Inferior parietal cortex (tissue), 1 donor: ENCODE data around the gene ROGDI.

Experiments used
- DNase-seq: peaks from one replicate; pipeline ENCODE4 v3.0.0-alpha.2; 2016; ENCODE audit errors: extremely low spot score

ROGDI gene

DNA sequence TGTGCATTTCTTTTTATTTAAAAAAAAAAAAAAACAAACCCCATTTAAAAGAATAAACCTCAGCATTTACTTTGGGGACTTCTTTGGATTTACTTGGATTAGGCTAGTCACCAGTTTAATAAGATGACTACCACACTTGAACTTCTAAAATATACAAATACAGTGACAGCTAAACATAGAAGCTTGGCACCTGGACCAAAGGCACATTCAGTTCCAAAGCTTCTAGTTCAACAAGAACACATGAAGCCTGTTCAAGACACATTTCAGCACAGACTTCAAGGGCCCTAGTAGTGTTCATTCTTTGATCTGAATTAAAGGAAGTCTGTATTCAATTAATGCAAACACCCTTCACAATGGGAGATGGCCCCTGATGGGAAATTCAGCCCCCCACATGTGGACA lies 11.6 kb upstream of the ROGDI start:
- no peak for DNase-seq

DNA sequence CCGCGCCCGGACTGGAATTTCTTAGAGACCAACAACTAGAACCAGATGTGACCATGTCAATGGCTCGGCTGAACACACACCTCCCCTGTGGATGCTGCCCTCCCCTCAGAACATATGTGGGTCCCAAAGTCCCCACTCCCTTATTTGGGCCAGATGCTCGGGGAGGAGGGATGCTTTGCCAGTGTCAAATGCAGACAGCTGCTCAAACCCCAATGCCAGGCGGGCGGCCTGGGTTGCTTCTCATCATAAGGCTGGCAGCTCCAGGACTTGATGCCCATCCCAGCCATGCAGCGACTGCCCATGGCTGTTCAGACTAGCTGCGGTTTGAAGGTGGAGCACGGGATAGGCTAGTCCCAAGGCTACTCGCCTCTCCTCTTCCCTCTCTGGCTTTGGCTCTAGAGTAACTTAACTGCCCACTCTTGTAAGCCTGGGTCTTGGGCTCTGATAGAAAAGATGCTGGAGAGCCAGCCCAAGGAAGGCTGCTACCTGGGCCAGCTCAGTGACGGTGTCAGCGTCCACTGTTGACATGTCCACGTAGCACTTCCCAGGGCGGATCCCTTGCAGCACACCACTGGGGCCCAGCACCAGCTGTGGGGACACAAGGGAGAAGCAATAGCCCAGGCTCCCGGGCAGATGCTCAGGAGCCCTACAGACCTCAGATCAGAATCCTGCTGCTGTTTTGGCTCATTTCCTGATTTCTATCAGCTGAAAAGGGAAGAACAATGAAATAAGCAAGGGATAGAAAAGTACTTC lies 11.0 kb upstream of the ROGDI start:
- DNase-seq, result no peak

DNA sequence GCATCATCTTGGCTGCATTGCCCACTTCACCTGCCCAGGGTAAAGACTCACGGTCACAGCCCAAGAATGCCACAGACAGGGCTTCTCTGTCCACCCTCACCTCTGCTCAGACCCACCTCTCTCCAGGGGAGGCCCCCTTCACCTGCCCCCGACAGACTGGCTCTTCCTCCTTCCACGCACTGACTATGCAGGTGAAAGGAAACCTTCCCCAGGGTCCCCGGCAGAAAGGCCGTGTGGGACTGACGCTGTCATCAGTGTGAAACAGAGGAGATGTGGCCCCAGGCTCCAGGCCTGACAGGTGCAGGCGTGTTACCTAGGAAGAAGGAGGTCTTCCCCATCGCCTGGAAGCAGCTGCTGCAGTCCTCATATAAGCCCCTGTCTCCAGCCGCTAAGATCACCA lies 9.3 kb upstream of the ROGDI start:
- DNase-seq, result no peak

DNA sequence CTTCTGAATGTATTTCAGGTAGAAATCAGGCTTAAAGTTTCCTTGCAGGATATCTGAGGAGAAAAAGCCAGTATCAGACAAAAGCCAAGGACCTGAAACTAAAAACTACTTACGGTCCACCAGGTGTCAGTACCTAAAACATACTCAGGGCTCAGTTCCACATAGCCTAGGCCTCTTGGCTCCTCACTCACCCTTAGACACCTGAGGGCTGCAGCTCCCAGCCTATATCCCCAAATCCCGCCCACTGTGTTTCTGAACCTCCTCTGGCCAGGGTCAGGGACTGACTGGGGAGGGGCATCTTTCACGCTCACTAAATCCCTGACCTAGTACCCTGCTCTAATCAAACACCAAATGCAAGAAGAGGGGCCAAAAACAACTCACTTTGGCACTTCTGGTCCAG lies 8.8 kb upstream of the ROGDI start:
- DNase-seq, result no peak

DNA sequence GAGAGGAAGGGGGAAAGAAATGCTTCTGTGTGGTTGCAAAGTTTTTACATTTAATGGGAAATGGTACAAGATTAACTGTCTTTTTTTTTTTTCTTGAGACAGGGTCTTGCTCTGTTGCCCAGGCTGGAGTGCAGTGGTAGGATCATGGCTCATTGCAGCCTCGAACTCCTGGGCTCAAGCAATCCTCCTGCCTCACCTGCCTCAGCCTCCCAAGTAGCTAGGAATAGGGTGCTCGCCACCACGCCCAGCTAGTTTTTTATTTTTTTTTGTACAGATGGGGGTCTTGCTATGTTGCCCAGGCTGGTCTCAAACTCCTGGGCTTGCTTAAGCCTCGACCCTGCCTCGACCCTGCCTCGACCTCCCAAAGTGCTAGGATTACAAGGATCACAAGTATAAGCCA lies 3.8 kb upstream of the ROGDI start:
- no peak for DNase-seq

DNA sequence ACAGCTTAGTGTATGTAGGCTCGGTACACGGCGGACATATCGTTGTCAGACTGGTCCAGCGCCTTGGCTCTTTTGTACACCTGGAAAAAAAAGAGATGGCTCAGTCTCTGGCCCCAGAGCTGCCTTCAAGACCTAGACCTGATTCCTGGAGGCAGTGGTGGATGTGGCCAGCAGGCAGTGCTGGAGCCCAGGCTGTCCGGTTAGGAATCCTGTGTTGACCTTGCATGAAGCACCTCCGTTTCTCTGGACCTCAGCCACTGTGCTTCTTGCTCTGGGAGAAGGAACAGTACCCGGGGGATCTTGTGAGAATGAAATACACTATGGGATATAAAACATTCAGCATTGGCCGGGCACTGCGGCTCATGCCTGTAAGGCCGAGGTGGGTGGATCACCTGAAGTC lies 2.8 kb upstream of the ROGDI start:
- no peak for DNase-seq

DNA sequence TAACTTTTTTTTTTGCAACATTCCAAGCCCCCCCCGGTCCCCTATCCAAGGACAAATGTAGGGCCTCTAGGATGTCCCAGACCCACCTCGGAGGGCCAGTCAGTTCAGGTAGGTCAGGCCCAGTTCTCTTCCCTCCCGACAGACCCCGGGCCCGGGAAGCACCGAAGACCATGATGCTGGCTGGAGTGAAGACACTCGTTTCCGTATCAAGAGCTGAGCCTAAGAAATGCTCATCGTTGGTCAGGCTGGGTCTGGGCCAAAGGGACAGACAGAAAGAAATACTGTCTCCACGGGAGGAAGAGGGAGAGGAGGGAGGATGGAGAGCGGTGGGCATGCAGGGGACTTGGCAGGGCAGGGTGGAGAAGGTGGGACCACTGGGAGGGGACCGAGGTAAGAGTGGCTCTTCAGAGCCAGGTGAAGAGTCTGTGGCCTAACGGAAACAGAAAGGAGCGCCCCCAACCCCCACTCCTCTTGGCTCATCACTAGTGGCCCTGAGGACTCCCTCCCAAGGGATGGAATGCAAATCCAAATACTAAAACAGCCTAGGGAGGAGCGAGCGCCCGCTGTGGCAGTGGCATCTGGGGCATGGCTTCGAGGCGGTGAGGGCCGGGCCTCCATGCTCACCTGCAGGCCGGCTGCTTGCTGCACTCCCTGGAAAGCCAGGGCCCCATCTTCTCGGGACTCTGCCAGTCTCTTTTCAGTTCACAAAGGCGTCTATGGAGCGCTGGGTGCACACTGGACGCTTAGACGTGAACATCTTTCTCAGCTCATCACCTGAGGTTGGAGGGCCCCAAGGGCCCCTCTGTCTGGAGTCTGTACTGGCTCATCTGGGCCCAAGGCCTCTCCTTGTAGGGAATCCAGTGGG lies 1.7 kb upstream of the ROGDI start:
- DNase-seq, result no peak

DNA sequence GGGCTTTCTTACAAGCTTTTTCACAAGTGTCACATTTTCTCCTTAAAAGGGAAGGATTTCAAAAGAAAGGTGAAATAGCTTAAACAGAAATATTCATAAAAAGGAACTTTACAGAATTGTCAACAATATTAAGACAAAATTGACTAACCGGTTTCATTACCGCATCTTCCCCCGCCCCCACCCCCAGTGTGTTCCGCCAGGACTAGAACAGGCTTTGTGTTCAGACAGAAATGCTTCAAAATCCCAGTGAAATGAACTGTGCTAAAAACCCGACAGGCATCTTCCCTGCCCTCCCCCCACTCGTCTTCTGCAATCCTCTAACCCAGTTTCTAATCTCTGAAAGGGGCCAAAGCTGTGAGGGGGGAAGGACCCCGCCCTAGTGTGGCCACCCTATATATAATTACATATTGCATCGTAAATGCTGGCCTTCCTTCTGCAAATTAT lies 990 bp upstream of the ROGDI start:
- no peak for DNase-seq

DNA sequence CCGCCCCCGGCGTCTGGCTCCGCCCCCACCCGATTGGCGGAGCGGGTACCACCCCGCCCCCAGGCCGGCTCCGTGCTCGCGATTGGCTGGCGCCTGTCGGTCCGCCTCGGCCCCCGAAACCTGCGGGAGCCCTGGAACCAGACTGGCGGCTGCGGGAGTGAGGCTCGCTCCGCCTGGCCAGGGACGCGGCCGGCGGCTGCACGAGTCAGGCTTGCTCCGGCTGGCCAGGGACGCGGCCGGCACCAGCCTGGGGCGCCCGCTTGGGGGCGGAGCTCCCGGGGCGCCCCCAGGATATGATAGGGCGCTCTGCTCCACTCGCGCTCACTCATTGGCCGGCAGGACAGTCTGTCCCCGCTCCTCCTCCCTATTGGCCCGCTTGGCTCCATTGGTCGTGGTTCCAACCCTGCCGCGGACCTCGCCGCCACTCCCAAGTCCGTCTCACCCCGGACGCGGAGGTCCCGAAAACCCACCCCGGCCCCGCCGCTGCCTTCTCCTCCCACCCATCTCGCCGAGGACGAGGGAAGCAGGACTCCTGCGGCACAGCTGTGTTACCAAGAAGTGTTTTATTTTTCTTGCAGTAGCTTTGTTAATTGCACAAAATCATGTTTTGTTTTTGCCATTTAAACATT lies 340 bp upstream of the ROGDI start:
- peak; percentile 95 for DNase-seq

DNA sequence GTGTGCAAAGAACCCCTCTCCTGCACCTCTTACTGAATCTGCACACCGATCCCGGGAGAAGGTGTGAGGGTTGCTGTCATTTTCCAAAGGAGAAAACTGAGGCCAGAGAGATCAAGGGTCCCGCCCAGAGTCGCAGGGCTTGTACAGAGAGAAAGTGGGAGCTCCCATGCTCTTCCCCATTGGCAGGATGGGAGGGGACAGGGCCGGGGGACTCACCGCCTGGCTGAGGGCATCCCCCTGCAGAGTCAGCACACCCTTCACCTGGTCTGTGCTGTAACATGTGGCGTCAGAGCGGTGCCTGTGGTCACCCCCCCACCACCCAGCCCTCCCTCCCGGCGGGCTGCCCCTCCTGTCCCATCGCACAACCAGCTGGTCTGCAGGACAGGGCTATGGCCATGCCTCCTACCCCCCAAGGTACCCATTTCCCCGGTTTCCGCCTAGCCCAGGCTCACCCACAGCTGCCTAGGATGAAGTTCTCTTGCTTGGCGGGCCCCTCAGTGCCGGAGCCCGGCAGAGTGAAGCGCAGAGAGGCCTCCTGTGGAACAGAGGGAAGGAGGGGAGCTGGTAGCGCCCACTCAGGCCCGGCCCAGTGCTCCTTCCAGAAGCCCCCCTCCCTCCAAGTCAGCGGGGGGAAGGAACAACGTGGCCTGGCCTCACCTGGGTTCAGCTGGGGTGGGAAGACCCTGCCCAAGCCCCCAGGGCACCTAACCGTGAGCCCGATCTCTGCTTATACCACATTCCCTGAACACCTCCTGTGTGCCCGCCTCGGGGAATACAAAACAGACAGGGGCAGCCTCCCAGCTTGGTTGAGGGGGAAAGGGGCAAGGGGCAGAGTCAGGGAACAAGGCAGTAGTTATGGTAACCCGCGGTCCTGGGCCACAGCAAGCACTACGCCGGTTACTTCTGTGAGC lies 1.1 kb downstream of the ROGDI start:
- DNase-seq, result no peak

DNA sequence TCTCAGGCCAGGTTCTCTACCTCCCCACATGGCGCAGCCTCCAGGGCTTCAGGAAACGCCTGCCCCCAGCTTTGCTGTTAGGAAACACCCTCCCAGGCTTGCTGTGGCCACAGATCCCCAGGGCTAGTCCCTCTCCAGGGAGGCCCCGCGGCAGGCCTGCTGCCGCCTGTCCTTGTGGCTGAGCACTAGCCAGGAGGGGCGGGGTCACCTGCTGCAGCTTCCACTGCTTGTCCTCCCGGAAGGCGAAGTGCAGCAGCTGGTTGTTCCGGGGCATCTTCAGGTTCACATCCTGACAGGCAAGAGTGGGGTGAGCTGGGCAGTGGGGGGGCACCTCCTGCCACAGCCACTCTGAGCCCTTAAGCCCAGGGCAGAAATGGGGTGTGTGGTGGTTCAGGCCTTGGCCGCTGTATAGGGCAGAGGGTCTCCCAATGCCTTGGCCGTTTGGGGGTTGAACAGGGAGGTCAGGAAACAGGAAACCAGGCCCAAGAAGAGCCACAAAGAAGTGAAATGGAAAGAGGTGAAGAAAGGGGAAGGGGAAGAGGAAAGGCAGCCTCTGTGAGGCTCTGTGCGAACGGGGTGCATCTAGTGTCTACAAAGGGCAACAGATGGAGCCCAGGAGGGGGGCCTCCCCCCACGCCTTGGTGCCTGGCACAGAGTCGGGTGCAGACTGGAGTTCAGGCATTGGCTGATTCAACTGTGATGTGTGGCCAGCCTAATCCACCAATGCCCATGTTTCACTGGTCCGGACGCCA lies 2.0 kb downstream of the ROGDI start:
- peak; percentile 74 for DNase-seq

DNA sequence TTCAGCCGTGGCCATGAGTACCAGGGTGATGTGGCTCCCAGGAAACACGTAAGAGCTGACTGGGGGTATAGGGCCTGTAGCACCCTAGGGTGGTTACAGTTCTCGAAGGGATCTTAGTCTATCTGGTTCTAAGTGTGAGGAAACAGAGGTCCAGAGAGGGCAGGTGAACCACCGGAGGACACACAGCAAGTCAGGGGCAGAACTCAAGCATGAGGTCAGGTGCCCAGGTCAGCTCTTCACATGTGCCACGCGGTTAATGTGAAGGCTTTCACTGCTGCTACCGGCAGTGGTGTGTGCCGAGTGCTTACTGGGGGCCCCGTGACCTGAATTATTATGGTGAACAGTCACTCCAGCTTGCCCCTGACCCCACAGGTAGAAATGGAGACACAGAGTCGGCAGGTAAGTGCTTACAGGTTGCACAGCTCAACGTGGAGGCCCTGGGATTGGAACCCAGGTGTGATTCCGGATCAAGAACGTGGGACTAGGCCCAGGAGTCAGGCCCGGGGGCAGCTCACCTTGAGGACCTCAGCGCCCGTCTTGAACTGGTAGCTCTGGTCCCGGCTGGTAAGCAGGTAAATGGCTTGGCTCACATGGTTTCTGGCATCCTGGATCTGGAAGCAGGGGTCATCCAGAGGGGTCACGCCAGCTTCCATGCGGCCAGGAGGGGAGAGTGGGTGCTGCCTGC lies 3.1 kb downstream of the ROGDI start:
- DNase-seq, result no peak

DNA sequence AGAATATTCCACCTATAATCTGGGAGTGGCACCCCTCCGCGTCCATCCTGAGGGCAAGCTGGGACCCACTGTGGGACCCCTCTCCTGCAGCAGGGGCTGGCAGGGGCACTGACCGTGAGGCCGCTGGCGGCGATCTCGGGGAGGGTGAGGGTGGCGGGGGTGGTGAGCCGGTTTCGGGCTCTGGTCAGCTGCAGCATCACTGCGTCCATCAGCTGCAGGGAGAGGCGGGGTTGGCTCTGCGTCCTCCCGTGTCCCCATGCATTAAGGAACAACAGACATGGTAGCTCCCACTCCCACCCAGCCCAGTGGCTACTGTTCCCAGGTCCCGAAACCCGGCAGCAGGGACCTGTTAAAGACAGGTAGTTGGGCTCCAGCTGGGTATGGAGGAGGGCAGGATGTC lies 4.0 kb downstream of the ROGDI start:
- DNase-seq, result no peak

DNA sequence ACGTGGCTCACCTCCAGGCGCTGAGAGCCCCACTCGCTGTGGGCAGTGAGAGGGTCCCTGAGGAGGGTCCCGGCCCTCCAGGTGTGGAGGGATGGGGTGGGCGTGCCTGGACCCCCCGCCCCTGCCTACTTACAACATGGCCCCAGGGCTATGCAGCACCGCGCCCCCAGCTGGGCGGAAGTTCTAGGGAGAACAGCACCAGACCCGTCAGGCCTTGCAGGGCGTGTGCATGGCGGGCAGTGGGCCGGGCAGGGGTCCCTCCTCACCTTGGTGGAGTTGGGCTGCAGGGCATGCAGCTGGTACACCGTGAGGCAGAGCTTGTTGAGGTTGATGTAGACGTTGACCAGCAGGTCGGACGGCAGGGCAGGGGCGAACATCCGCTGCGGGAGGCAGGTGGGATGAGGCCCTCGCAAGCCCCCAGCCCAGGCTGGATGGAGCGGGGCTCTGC lies 4.6 kb downstream of the ROGDI start:
- DNase-seq, result no peak

DNA sequence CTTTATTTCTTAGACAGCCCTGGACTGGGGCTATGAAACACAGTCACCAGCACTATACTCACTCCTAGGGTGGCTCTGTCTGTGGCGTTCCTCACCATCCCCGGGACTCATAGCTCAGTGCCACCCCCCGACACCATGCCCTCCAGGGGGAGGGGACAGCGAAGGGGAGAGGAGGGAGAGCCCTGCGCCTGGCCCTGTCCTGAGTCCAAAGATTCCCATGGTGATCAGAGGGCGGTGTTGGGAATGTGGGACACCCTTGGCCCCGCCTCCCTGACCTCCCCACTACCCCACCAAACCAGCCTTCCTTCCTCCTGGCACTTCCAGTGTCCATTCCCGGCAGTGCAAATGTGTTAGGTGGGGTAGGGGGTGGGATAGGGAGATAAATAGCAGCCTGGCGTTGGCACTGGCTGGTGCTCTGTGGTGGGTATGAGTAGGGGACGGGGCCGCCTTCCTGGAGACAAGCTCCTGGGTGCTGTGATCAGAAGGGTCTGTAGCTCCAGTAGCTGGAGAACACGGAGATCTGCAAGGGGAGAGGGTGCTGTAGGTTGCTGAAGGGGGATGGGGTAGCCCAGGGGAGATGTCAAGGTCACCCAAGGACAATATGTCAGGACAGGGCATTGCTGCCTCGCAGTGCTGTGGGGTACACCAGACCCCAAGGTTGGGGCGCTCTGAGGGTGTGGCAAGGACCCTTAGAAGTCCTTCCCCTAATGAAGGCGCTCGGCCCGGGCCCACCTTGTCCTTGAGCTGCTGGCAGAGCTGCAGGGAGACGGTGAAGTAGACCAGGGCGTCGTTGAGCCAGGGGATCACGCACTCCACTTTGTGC lies 5.2 kb downstream of the ROGDI start:
- DNase-seq, result no peak

DNA sequence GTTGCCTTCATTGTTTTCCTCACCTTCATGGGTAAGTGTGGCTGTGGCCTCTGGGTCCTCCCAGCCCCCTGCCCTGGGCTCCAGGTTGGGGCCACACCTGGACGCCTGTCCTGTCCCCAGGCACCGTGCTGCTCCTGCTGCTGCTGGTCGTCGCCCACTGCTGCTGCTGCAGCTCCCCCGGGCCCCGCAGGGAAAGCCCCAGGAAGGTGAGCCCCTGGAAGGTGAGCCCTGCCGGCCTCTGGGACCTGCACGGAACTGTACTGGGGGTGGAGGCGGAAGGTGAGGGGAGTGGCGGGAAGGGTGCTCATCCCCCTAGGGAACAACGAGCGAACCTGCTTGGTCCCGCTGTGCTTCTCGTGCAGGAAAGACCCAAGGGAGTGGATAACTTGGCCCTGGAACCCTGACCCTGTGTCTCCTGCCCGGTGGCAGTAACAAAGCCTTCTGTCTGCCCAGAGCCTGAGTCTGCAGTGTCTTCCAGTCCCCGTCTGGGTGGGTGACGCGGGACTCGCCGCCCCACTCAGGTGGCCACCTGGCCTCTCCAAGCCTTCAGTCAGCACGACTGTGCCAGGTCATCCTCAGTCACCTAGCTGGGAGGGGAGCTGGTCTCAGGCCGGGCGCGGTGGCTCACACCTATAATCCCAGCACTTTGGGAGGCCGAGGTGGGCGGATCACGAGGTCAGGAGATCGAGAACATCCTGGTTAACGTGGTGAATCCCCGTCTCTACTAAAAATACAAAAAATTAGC lies 6.4 kb downstream of the ROGDI start:
- no peak for DNase-seq

DNA sequence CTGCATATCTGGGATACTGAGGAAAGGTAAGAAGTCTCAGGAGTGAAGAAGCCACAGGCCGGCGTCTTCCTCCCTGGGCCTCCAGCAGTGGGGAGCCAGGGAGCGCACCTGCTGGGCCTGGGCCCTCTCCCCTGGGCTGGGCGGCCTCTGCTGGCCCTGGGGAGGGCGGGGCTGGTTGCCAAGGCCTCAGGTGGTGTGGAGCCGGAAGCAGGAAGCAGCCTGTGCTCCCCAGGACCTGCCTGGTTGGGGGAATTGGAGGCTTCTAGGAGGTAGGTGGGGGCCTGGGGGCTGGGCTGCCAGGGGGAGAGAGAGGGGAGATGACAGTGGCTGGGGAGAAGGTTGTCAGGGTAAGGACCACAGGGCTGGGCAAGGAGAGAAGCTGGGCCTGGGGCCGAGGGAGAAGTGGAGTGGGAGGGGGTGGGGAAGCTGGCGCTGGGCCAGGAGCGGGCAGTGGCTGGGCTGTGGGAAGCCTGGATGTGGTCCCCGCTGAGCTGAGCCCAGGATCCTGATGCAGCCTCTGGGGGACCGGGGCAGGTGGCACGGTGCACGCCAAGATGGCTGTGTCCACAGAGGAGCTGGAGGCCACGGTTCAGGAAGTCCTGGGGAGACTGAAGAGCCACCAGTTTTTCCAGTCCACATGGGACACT lies 7.1 kb downstream of the ROGDI start, which contains the start of gene SMIM22:
SMIM22 (plus strand) TSS at position 189 of the 647 bp plus-strand sequence; CDS start at position 555, 366 bp downstream.
- no peak for DNase-seq

DNA sequence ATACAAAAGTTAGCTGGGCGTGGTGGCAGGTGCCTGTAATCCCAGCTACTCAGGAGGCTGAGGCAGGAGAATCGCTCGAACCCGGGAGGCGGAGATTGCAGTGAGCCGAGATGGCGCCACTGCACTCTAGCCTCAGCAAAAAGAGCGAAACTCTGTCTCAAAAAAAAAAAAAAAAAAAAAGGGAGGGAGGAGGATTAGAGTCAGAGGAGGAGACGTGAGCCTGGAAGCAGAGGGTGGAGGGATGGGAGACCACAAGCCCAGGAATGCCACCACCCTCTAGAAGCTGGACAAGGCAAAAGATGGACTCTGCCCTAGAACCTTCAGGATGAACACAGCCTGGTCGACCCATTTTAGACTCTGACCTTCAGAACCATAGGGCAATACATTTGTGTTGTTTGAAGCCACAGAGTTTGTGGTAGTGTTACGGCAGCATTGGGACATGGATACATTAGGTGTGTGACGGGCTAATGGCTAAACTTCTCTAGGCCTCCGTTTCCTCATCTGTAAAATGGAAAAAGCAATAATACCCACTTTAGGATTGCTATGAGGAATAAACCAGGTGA lies 9.4 kb downstream of the ROGDI start:
- no peak for DNase-seq
